GM12878 (cell line): ENCODE results near the gene FBXW12.

Source experiments
- CTCF ChIP-seq, 3 experiments: IDR thresholded peaks in 2 of 3; conservative IDR thresholded peaks in 1 of 3; 2 replicates each; pipeline ENCODE4 v1.5.1; 2011; ENCODE audit warnings: low read depth in 3 of 3, low read length in 3 of 3, mild to moderate bottlenecking in 3 of 3, control low read depth in 2 of 3, moderate library complexity in 2 of 3, inconsistent platforms in 1 of 3, mixed read lengths in 1 of 3; ENCODE audit not compliant: control insufficient read depth in 2 of 3, insufficient read depth in 1 of 3; ENCODE audit errors: extremely low read depth in 1 of 3
- SP1 ChIP-seq: IDR thresholded peaks from one replicate; pipeline ENCODE4 v1.6.1; 2011; ENCODE audit warnings: low read depth, low read length

GRCh38 chr3:48428572-48429316 is 56.7 kb downstream of the FBXW12 start:
- no peak for TF ChIP-seq CTCF (IDR thresholded peaks at IDR 0.05 in 2 of 3, conservative IDR thresholded peaks at IDR 0.05 in 1 of 3; ENCODE audit: control insufficient read depth in 2 of 3, extremely low read depth in 1 of 3, insufficient read depth in 1 of 3, low read depth in 3 of 3, low read length in 3 of 3)
- TF ChIP-seq SP1, result no peak
